ENCODE measurements around the gene PGA4. TPM values are rescaled to one million over a fixed set of nuclear protein-coding genes. Genes with fewer than 3 reads are reported as not detected.
"Not testable (repeated sequence)": the region's sequence is repeated elsewhere in the genome, so short reads cannot be mapped to it uniquely, and the experiment has no call there.

PGA4 gene
- total RNA-seq, 5 donors from 2014 or later (not counting 1 experiment from before 2014, with no cell fraction given) = not detected

DNA sequence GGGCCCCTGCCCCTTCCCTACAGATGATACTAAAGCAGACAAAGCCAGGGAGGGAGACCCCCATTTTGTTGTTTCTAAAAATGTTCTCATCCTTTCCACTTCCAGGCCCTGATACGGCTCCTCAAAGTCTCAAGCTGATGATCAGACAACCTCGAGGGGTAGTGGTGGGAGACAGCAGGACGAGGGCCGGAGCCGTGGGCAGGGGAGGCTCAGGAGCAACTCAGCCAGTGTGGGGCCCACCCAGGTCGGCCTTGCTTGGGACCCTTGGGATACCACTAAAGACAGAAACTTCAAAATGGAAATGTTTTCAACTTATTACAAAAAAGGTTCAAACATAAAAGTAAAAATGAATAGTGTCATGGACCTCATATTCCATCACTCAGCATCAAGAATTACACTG, 45.7 kb upstream of the PGA4 start:
- 87% methylated on average over 4 of the region's 6 CpGs for WGBS (ENCODE audit: insufficient coverage)
- ChIA-PET POLR2A (no interaction called here), CTCF (interaction anchor here in 1 of 2 donors (0.8 kb wide), 1 partner anchor 38 kb away, joined by 3 read pairs; no protein-coding TSS in a partner anchor)
- H3K27ac Mint-ChIP-seq = no peak overlapping the region
- DNase-seq (no peak), ATAC-seq (replicated peaks in 1 of 4) (no peak)
- H3K4me3 Mint-ChIP-seq = no peak overlapping the region
- H3K4me1 Mint-ChIP-seq = peaks cover 13 to 23% (median 13%) of the 10 kb centered on the region in 3 donors
- H3K27ac ChIP-seq (ENCODE audit: low read length) = no peak overlapping the region
- no peaks in the 10 kb centered on the region for H3K9me3 ChIP-seq
- H3K4me1 ChIP-seq (ENCODE audit: control insufficient read depth in 1 of 2, extremely low read depth in 1 of 2, insufficient read depth in 2 of 2, low read length in 2 of 2) = peaks cover 8 to 14% of the 10 kb centered on the region in 2 experiments
- no peaks in the 10 kb centered on the region for H3K36me3 Mint-ChIP-seq
- H3K27me3 Mint-ChIP-seq = peaks cover 0 to 8% of the 10 kb centered on the region in 2 donors
- H3K27me3 ChIP-seq (replicated peaks in 1 of 2; ENCODE audit: control insufficient read depth in 2 of 2, extremely low read depth in 1 of 2, insufficient read depth in 2 of 2, low read length in 1 of 2) = peaks cover 0 to 16% of the 10 kb centered on the region in 2 experiments
- H3K9me3 Mint-ChIP-seq = no peaks in the 10 kb centered on the region
- no peaks in the 10 kb centered on the region for H3K36me3 ChIP-seq (ENCODE audit: control insufficient read depth in 2 of 2, extremely low read depth in 1 of 2, insufficient read depth in 1 of 2, low read length in 1 of 2)
- no peak overlapping the region for H3K4me3 ChIP-seq (ENCODE audit: control insufficient read depth in 1 of 2, extremely low read depth in 1 of 2, low read length in 1 of 2)

DNA sequence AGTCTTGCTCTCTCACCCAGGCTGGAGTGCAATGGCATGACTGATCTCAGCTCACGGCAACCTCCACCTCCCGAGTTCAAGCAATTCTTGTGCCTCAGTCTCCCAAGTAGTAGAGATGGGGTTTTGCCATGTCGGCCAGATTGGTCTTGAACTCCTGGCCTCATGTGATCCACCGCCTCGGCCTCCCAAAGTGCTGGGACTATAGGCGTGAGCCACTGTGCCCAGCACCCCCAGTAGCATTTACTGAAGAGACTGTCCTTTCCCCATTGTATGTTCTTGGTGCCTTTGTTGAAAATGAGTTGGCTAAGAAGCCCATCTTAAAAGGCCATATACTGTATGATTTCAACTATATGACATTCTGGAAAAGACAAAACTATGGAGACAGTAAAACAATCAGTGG, 41.9 kb upstream of the PGA4 start:
- WGBS (ENCODE audit: insufficient coverage) = 100% methylated on average over 1 of the region's 6 CpGs
- H3K9me3 ChIP-seq; POLR2A ChIA-PET; H3K27me3 ChIP-seq (replicated peaks in 1 of 2; ENCODE audit: control insufficient read depth in 2 of 2, extremely low read depth in 1 of 2, insufficient read depth in 2 of 2, low read length in 1 of 2); ATAC-seq (replicated peaks in 1 of 4); H3K4me1 Mint-ChIP-seq; DNase-seq; H3K36me3 Mint-ChIP-seq; H3K27ac Mint-ChIP-seq; H3K27ac ChIP-seq (ENCODE audit: low read length); H3K27me3 Mint-ChIP-seq; CTCF ChIA-PET; H3K36me3 ChIP-seq (ENCODE audit: control insufficient read depth in 2 of 2, extremely low read depth in 1 of 2, insufficient read depth in 1 of 2, low read length in 1 of 2); H3K4me3 ChIP-seq (ENCODE audit: control insufficient read depth in 1 of 2, extremely low read depth in 1 of 2, low read length in 1 of 2); H3K9me3 Mint-ChIP-seq; H3K4me3 Mint-ChIP-seq; H3K4me1 ChIP-seq (ENCODE audit: control insufficient read depth in 1 of 2, extremely low read depth in 1 of 2, insufficient read depth in 2 of 2, low read length in 2 of 2): not testable (repeated sequence)

DNA sequence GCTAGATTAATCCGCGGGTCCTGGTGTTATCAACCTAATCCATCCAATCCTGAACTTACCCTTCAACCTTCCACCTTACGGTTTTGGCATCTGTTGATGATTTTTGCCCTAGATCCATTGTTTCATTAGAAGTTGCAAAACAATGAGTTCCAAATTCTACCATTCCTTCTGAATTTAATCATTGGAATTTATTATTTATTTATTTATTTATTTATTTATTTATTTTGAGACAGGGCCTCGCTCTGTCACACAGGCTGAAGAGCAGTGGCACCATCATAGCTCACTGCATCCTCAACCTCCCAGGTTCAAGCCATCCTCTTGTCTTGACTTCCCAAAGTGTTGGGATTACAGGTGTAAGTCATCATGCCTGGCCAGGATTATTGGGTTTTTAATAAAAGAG, 40.7 kb upstream of the PGA4 start:
- DNase-seq (no peak), ATAC-seq (replicated peaks in 1 of 4) (no peak)
- H3K27me3 ChIP-seq (replicated peaks in 1 of 2; ENCODE audit: control insufficient read depth in 2 of 2, extremely low read depth in 1 of 2, insufficient read depth in 2 of 2, low read length in 1 of 2) = peaks cover 0 to 5% of the 10 kb centered on the region in 2 experiments
- H3K4me3 ChIP-seq (ENCODE audit: control insufficient read depth in 1 of 2, extremely low read depth in 1 of 2, low read length in 1 of 2) = no peak overlapping the region
- 100% methylated on average over 2 of the region's 4 CpGs for WGBS (ENCODE audit: insufficient coverage)
- H3K4me1 ChIP-seq (ENCODE audit: control insufficient read depth in 1 of 2, extremely low read depth in 1 of 2, insufficient read depth in 2 of 2, low read length in 2 of 2) = no peaks in the 10 kb centered on the region
- Mint-ChIP-seq H3K9me3 (no peaks in the 10 kb centered on the region), H3K4me1 (no peaks in the 10 kb centered on the region), H3K4me3 (no peak overlapping the region), H3K36me3 (no peaks in the 10 kb centered on the region), H3K27ac (no peak overlapping the region), H3K27me3 (peaks cover 0 to 3% of the 10 kb centered on the region in 2 donors)
- no peaks in the 10 kb centered on the region for H3K9me3 ChIP-seq
- CTCF ChIA-PET = interaction anchor here in 1 of 2 donors (0.7 kb wide), 1 partner anchor 354 kb away, joined by 3 read pairs; no protein-coding TSS in a partner anchor
- no peaks in the 10 kb centered on the region for H3K36me3 ChIP-seq (ENCODE audit: control insufficient read depth in 2 of 2, extremely low read depth in 1 of 2, insufficient read depth in 1 of 2, low read length in 1 of 2)
- H3K27ac ChIP-seq (ENCODE audit: low read length) = no peak overlapping the region
- POLR2A ChIA-PET = no interaction called here

DNA sequence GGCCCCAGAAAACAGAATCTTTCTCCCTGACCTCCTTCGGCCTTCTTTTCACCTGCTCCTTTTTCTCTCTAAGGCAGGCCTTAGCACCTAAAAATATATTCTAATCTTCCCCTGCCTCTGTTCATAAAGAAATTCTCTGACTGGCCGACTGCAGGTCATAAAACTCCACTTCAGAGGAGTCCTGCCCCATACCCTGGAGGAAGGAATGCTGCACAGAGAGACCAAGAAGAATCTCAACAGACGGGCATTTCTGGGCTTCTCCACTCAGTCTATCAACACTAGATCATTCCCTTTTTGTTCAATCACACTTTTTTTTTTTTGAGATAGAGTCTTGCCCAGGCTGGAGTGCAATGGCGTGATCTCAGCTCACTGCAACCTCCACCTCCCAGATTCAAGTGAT, 38.5 kb upstream of the PGA4 start:
- ChIA-PET CTCF (no interaction called here), POLR2A (interaction anchor here (0.6 to 0.7 kb wide), 2 partner anchors 9 to 467 kb away, joined by 3 read pairs; no protein-coding TSS in a partner anchor)
- ATAC-seq (replicated peaks in 1 of 4) (no peak), DNase-seq (no peak)
- Mint-ChIP-seq H3K4me3 (no peak overlapping the region), H3K36me3 (no peaks in the 10 kb centered on the region), H3K9me3 (no peaks in the 10 kb centered on the region), H3K27ac (no peak overlapping the region), H3K4me1 (peaks cover 0 to 5% (median 3%) of the 10 kb centered on the region in 3 donors), H3K27me3 (peaks cover 0 to 2% of the 10 kb centered on the region in 2 donors)
- Histone ChIP-seq H3K36me3 (ENCODE audit: control insufficient read depth in 2 of 2, extremely low read depth in 1 of 2, insufficient read depth in 1 of 2, low read length in 1 of 2) (no peaks in the 10 kb centered on the region), H3K27me3 (replicated peaks in 1 of 2; ENCODE audit: control insufficient read depth in 2 of 2, extremely low read depth in 1 of 2, insufficient read depth in 2 of 2, low read length in 1 of 2) (peaks cover 0 to 7% of the 10 kb centered on the region in 2 experiments), H3K27ac (ENCODE audit: low read length) (no peak overlapping the region), H3K4me3 (ENCODE audit: control insufficient read depth in 1 of 2, extremely low read depth in 1 of 2, low read length in 1 of 2) (no peak overlapping the region), H3K4me1 (ENCODE audit: control insufficient read depth in 1 of 2, extremely low read depth in 1 of 2, insufficient read depth in 2 of 2, low read length in 2 of 2) (no peaks in the 10 kb centered on the region), H3K9me3 (no peaks in the 10 kb centered on the region)
- 100% methylated on average over 1 of the region's 4 CpGs for WGBS (ENCODE audit: insufficient coverage)

DNA sequence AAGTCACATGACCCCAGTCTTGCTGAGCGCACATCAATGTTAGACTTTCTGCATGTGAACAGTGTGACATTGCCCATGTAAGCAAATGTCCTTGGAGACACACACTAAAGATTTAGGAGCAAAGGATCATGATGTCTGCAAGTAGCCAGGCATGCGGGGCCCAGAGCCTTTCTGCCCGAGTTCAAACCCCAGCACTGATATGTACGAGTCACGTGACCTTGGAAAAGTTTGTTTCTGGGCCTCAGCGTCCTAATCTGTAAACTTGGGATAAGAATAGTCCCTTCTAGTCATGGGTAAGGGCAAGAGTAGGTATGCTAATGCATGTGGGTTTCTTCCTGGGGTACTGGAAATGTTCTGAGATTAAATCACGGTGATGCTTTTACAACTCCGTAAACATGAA, 35.6 kb upstream of the PGA4 start:
- no peak for DNase-seq
- H3K9me3 ChIP-seq = no peaks in the 10 kb centered on the region
- H3K27ac ChIP-seq (ENCODE audit: low read length) = no peak overlapping the region
- WGBS (ENCODE audit: insufficient coverage) = 92% methylated on average over 4 of the region's 8 CpGs
- H3K27me3 ChIP-seq (replicated peaks in 1 of 2; ENCODE audit: control insufficient read depth in 2 of 2, extremely low read depth in 1 of 2, insufficient read depth in 2 of 2, low read length in 1 of 2) = peaks cover 0 to 11% of the 10 kb centered on the region in 2 experiments
- no peak overlapping the region for H3K4me3 ChIP-seq (ENCODE audit: control insufficient read depth in 1 of 2, extremely low read depth in 1 of 2, low read length in 1 of 2)
- Mint-ChIP-seq H3K27ac (no peak overlapping the region), H3K36me3 (no peaks in the 10 kb centered on the region), H3K4me1 (peaks cover 0 to 5% (median 3%) of the 10 kb centered on the region in 3 donors), H3K27me3 (no peaks in the 10 kb centered on the region), H3K4me3 (no peak overlapping the region), H3K9me3 (no peaks in the 10 kb centered on the region)
- POLR2A ChIA-PET = interaction anchor here in 1 of 2 donors (0.6 kb wide), 1 partner anchor 188 kb away, joined by 6 read pairs; no protein-coding TSS in a partner anchor
- H3K4me1 ChIP-seq (ENCODE audit: control insufficient read depth in 1 of 2, extremely low read depth in 1 of 2, insufficient read depth in 2 of 2, low read length in 2 of 2) = no peaks in the 10 kb centered on the region
- CTCF ChIA-PET = interaction anchor here (0.7 to 2.4 kb wide), 6 partner anchors 8 to 356 kb away, joined by 3 to 17 read pairs (median 6); partner anchors contain the start of gene CD6 (in 1 of the 2)
- ATAC-seq (replicated peaks in 1 of 4) = no peak
- H3K36me3 ChIP-seq (ENCODE audit: control insufficient read depth in 2 of 2, extremely low read depth in 1 of 2, insufficient read depth in 1 of 2, low read length in 1 of 2) = no peaks in the 10 kb centered on the region

DNA sequence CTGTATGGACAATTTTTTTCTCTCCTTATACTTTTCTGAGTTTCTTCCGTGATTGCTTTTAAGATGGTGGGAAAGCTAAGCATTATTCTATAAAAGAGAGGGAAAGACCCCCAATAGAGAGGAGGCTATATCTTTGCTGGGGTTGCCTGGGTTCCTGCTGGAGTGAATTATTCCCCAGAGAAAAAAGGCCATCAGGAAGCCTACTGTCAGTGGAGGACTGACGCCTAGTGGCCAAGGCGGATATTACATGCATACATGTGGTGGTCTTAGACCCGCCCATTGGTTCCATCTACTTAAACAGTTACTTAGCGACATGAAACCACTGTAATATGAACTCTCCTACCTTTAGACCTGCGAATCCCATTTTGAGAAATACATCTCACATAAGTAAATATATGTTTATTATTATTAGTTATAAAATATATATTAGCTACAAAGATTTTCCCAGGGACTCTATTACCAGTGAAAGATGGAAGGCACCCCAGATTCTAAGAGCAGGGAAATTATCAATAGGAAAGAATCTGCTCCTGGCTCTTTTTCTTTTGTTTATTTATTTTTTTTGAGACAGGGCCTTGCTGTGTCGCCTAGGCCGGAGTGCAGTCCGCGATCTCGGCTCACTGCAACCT, 34.5 kb upstream of the PGA4 start:
- WGBS (ENCODE audit: insufficient coverage) = 96% methylated on average over 5 of the region's 11 CpGs
- Histone ChIP-seq H3K36me3 (ENCODE audit: control insufficient read depth in 2 of 2, extremely low read depth in 1 of 2, insufficient read depth in 1 of 2, low read length in 1 of 2) (no peaks in the 10 kb centered on the region), H3K27ac (ENCODE audit: low read length) (no peak overlapping the region), H3K4me1 (ENCODE audit: control insufficient read depth in 1 of 2, extremely low read depth in 1 of 2, insufficient read depth in 2 of 2, low read length in 2 of 2) (no peaks in the 10 kb centered on the region), H3K9me3 (no peaks in the 10 kb centered on the region), H3K27me3 (replicated peaks in 1 of 2; ENCODE audit: control insufficient read depth in 2 of 2, extremely low read depth in 1 of 2, insufficient read depth in 2 of 2, low read length in 1 of 2) (peaks cover 0 to 17% of the 10 kb centered on the region in 2 experiments), H3K4me3 (ENCODE audit: control insufficient read depth in 1 of 2, extremely low read depth in 1 of 2, low read length in 1 of 2) (no peak overlapping the region)
- peak; percentile 78 to 87 (median 84) for ATAC-seq (replicated peaks in 1 of 4)
- Mint-ChIP-seq H3K27ac (no peak overlapping the region), H3K27me3 (peaks cover 0 to 3% of the 10 kb centered on the region in 2 donors), H3K4me3 (no peak overlapping the region), H3K9me3 (no peaks in the 10 kb centered on the region), H3K4me1 (peaks cover 0 to 5% (median 3%) of the 10 kb centered on the region in 3 donors), H3K36me3 (no peaks in the 10 kb centered on the region)
- peak; percentile 38 to 91 (median 69) for DNase-seq
- ChIA-PET POLR2A (no interaction called here), CTCF (interaction anchor here (0.5 to 2.4 kb wide), 12 partner anchors 28 to 412 kb away, joined by 3 to 17 read pairs (median 4); partner anchors contain the start of gene CD6 (in 1 of the 2))

All from T-cell (primary cell).